ENCODE measurements around the gene DDR2.

The DDR2 gene

DNA sequence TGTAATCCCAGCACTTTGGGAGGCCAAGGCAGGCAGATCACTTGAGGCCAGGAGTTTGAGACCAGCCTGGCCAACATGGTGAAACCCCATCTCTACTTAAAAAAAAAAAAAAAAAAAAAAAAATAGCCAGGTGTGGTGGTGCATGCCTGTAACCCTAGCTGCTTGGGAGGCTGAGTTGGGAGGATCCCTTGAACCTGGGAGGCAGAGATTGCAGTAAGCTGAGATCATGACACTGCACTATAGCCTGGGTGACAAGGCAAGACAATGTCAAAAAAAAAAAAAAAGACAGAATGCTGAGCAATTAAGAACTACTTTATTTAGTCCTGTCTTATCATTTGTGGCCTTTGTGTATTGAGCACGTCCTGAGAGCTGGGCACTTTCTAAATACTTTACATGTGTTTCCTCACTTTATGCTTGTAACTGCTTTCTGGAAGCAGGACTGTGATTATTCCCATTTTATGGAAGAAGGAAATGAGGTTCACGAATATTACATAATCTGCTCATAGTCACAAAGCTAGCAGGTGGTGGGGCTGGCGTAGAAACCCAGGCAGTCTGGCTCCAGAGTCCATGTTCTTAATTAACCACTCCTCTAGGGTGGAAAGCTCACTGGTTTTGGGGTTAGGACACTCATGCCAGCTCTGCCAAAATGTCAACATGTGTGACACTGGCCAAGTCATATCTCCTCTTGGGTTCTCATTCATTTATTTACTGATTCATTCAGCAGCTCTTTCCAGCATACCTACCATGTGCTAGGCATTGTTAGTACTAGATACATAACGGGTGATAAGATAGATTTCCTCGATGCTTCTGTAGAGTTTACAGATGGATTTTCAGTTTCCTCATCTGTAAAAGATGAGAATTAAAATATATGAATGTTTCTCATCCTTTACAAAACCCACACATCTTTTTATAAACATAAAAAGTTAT lies 57.7 kb downstream of the DDR2 start:
- Mint-ChIP-seq H3K27ac (no peak overlapping the region), H3K4me3 (no peak overlapping the region), H3K4me1 (ENCODE audit: low read depth) (peaks cover 3% of the 10 kb centered on the region), H3K9me3 (no peaks in the 10 kb centered on the region), H3K36me3 (ENCODE audit: low read depth) (no peaks in the 10 kb centered on the region), H3K27me3 (ENCODE audit: low read depth) (peaks cover 7% of the 10 kb centered on the region)
- no peak for DNase-seq (ENCODE audit: low spot score)

GRCh38 chr1:162690672-162691434 lies 58.6 kb downstream of the DDR2 start:
- Mint-ChIP-seq H3K27me3 (ENCODE audit: low read depth) (peaks cover 7% of the 10 kb centered on the region), H3K9me3 (no peaks in the 10 kb centered on the region), H3K4me3 (no peak overlapping the region), H3K4me1 (ENCODE audit: low read depth) (peaks cover 3% of the 10 kb centered on the region), H3K27ac (no peak overlapping the region), H3K36me3 (ENCODE audit: low read depth) (no peaks in the 10 kb centered on the region)
- DNase-seq (ENCODE audit: low spot score), result no peak

GRCh38 chr1:162691999-162692575 lies 59.8 kb downstream of the DDR2 start:
- DNase-seq (ENCODE audit: low spot score), result no peak
- Mint-ChIP-seq H3K27ac (no peak overlapping the region), H3K9me3 (no peaks in the 10 kb centered on the region), H3K4me1 (ENCODE audit: low read depth) (peaks cover 3% of the 10 kb centered on the region), H3K36me3 (ENCODE audit: low read depth) (no peaks in the 10 kb centered on the region), H3K4me3 (no peak overlapping the region), H3K27me3 (ENCODE audit: low read depth) (peaks cover 12% of the 10 kb centered on the region)

- H3K4me1 Mint-ChIP-seq (ENCODE audit: low read depth), result peaks cover 3% of the 10 kb centered on the region
- no peaks in the 10 kb centered on the region for H3K36me3 Mint-ChIP-seq (ENCODE audit: low read depth)
- H3K27ac Mint-ChIP-seq, result no peak overlapping the region
- peaks cover 12% of the 10 kb centered on the region for H3K27me3 Mint-ChIP-seq (ENCODE audit: low read depth)
- no peak for DNase-seq (ENCODE audit: low spot score)
- no peak overlapping the region for H3K4me3 Mint-ChIP-seq
- H3K9me3 Mint-ChIP-seq, result no peaks in the 10 kb centered on the region
Observed at GRCh38 chr1:162694911-162695310, 62.6 kb downstream of the DDR2 start.

DNA sequence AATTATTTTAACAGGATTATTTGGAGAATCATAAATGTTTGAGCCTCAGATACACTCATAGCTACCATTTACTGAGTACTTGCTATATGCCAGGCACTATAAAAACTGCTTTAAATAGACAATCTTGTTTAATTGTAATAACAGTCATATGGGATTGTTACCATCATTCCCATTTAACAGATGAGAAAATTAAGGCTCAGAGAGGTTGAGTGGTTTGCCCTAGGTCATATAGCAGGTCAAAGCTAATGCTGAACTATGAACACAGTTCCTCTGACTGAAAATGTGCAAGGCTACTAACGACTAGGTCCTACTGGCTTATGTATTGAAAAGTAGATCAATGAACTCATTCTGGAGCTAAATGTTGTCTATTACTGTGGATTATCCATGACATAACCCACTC lies 63.4 kb downstream of the DDR2 start:
- no peaks in the 10 kb centered on the region for H3K36me3 Mint-ChIP-seq (ENCODE audit: low read depth)
- H3K4me1 Mint-ChIP-seq (ENCODE audit: low read depth), result peaks cover 3% of the 10 kb centered on the region
- H3K27me3 Mint-ChIP-seq (ENCODE audit: low read depth), result peaks cover 10% of the 10 kb centered on the region
- no peak overlapping the region for H3K4me3 Mint-ChIP-seq
- DNase-seq (ENCODE audit: low spot score), result no peak
- H3K27ac Mint-ChIP-seq, result no peak overlapping the region
- H3K9me3 Mint-ChIP-seq, result no peaks in the 10 kb centered on the region

DNA sequence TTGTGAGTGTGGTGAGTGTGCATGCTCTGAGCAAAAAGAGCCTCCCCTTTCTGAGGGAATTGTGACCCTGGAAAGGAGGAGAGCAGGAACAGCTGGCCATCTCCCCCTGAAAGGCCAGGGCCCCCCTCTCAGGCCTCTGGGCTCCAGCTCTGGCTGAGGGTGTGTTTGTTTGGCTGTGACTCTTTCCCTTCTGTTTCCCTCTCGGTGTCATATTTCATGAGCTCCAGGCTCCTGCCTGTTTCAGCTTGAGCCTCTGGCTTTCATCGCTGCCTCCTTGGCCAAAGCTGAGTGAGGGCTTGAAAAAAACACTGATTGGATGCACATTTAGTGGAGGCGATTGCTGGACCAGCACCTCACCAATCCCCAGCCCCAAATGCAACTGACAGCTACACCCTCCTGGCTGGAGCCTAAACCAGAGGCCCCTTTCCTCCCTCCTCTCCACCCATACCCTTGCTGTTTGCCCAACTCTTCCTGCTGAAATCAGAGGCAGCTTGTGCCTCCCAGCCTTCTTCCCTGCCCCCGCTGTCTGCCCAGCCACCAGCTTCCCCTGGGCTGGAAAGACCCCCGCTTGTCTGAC lies 64.1 kb downstream of the DDR2 start:
- H3K4me3 Mint-ChIP-seq, result no peak overlapping the region
- H3K9me3 Mint-ChIP-seq, result no peaks in the 10 kb centered on the region
- no peaks in the 10 kb centered on the region for H3K4me1 Mint-ChIP-seq (ENCODE audit: low read depth)
- peaks cover 10% of the 10 kb centered on the region for H3K27me3 Mint-ChIP-seq (ENCODE audit: low read depth)
- no peaks in the 10 kb centered on the region for H3K36me3 Mint-ChIP-seq (ENCODE audit: low read depth)
- DNase-seq (ENCODE audit: low spot score), result no peak
- H3K27ac Mint-ChIP-seq, result no peak overlapping the region

- Mint-ChIP-seq H3K27ac (no peak overlapping the region), H3K4me1 (ENCODE audit: low read depth) (no peaks in the 10 kb centered on the region), H3K4me3 (no peak overlapping the region), H3K9me3 (no peaks in the 10 kb centered on the region), H3K27me3 (ENCODE audit: low read depth) (peaks cover 10% of the 10 kb centered on the region), H3K36me3 (ENCODE audit: low read depth) (no peaks in the 10 kb centered on the region)
- no peak for DNase-seq (ENCODE audit: low spot score)
Observed at GRCh38 chr1:162697140-162697895, 65.1 kb downstream of the DDR2 start.

GRCh38 chr1:162699366-162699765 lies 67.1 kb downstream of the DDR2 start:
- no peaks in the 10 kb centered on the region for H3K9me3 Mint-ChIP-seq
- H3K27ac Mint-ChIP-seq, result no peak overlapping the region
- H3K36me3 Mint-ChIP-seq (ENCODE audit: low read depth), result no peaks in the 10 kb centered on the region
- DNase-seq (ENCODE audit: low spot score), result no peak
- H3K4me1 Mint-ChIP-seq (ENCODE audit: low read depth), result no peaks in the 10 kb centered on the region
- H3K27me3 Mint-ChIP-seq (ENCODE audit: low read depth), result peaks cover 6% of the 10 kb centered on the region
- H3K4me3 Mint-ChIP-seq, result no peak overlapping the region

DNA sequence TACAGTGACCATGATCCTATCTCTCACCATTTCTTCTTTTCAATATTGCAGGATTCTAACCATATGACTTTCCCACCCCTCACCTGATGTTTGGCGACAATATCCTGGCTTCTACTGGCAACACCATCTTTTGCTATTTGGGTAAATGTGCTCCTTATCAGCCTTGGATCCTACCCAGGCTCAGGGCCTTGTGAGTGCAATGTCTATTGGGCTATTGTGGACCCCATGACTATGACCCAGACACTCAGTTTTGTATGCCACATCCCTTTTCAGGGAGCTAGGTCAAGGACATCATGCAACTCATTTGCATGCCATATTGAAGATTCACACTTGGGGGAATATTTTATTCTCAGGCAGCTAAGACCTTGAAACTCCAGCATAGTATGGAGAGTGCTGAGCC lies 67.9 kb downstream of the DDR2 start:
- Mint-ChIP-seq H3K4me1 (ENCODE audit: low read depth) (no peaks in the 10 kb centered on the region), H3K27ac (no peak overlapping the region), H3K27me3 (ENCODE audit: low read depth) (peaks cover 5% of the 10 kb centered on the region), H3K4me3 (no peak overlapping the region), H3K36me3 (ENCODE audit: low read depth) (no peaks in the 10 kb centered on the region), H3K9me3 (no peaks in the 10 kb centered on the region)
- DNase-seq (ENCODE audit: low spot score), result no peak

- DNase-seq (ENCODE audit: low spot score), result no peak
- no peaks in the 10 kb centered on the region for H3K9me3 Mint-ChIP-seq
Observed at GRCh38 chr1:162701286-162701685, 69.0 kb downstream of the DDR2 start.

DNA sequence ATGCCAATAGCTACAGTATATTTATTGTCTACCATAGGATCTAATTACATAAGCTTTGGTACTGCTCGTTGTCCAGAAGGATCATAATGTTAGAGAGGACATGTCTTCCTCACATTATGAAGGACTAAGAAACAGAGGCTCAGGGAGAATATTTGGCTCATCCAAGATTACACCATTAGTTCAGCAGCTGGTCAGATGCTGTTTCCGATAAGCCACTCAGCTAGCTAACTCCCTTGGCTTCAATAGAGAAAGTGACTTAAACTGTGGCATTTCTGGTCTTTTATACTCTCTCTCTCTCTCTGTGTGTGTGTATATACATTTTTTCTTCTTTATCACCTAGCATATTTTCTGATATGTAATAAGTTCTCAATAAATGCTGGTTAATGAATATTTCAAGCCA lies 70.4 kb downstream of the DDR2 start:
- DNase-seq (ENCODE audit: low spot score), result no peak
- no peaks in the 10 kb centered on the region for H3K4me1 Mint-ChIP-seq (ENCODE audit: low read depth)
- H3K4me3 Mint-ChIP-seq, result no peak overlapping the region
- H3K9me3 Mint-ChIP-seq, result no peaks in the 10 kb centered on the region
- H3K27ac Mint-ChIP-seq, result no peak overlapping the region
- H3K36me3 Mint-ChIP-seq (ENCODE audit: low read depth), result no peaks in the 10 kb centered on the region
- H3K27me3 Mint-ChIP-seq (ENCODE audit: low read depth), result no peaks in the 10 kb centered on the region

More at GRCh38 chr1:162701286-162701685, 69.0 kb downstream of the DDR2 start:
- H3K4me3 Mint-ChIP-seq, result no peak overlapping the region
- H3K27ac Mint-ChIP-seq, result no peak overlapping the region
- no peaks in the 10 kb centered on the region for H3K4me1 Mint-ChIP-seq (ENCODE audit: low read depth)
- no peaks in the 10 kb centered on the region for H3K36me3 Mint-ChIP-seq (ENCODE audit: low read depth)
- peaks cover 5% of the 10 kb centered on the region for H3K27me3 Mint-ChIP-seq (ENCODE audit: low read depth)

DNA sequence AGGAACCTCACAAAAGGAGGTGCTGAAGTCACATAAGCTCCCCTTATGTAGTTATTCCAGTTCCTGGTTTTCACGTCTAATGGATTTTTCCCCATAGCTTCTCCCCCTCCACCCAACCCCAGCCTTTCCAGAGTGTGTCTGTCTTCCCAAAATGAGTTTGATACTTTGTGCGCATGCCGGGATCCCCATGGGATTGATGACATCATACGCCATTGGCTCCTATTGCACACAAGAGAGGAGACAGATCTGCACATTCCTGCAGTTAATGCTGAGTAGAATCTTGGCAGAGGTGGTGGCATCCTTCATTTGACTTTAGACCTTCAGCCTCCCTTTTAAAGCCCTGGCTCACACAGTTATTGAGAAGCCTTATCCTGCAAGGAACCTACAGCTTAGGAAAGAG lies 71.4 kb downstream of the DDR2 start:
- H3K9me3 Mint-ChIP-seq, result no peaks in the 10 kb centered on the region

GRCh38 chr1:162704673-162705424 lies 72.6 kb downstream of the DDR2 start:
- no peaks in the 10 kb centered on the region for H3K9me3 Mint-ChIP-seq
- DNase-seq (ENCODE audit: low spot score), result no peak
- H3K27ac Mint-ChIP-seq, result no peak overlapping the region
- H3K4me3 Mint-ChIP-seq, result no peak overlapping the region
- no peaks in the 10 kb centered on the region for H3K4me1 Mint-ChIP-seq (ENCODE audit: low read depth)
- no peaks in the 10 kb centered on the region for H3K36me3 Mint-ChIP-seq (ENCODE audit: low read depth)
- no peaks in the 10 kb centered on the region for H3K27me3 Mint-ChIP-seq (ENCODE audit: low read depth)

More for the DNA sequence above, 71.4 kb downstream of the DDR2 start:
- Mint-ChIP-seq H3K4me1 (ENCODE audit: low read depth) (no peaks in the 10 kb centered on the region), H3K27me3 (ENCODE audit: low read depth) (no peaks in the 10 kb centered on the region), H3K36me3 (ENCODE audit: low read depth) (no peaks in the 10 kb centered on the region), H3K27ac (no peak overlapping the region), H3K4me3 (no peak overlapping the region)
- no peak for DNase-seq (ENCODE audit: low spot score)

All from T-helper 2 cell treated with Interferon-gamma antibody and Interleukin-4, amounts not matched to agents 5 μg/mL and 100 μg/mL, for 36 hours (primary cell).